SU-DHL-6 (cell line): Measurements from ENCODE around the gene CASKIN2.

ENCODE experiments used
- H2AFZ ChIP-seq: fragments of 200-600 bp; sonication (generic); 2 replicates; pipeline ENCODE4 v1.6.1; 2014; ENCODE audit warnings: low read depth, mild to moderate bottlenecking, moderate library complexity, mixed read lengths, antibody characterized with exemption, low read length; ENCODE audit not compliant: severe bottlenecking
- H3F3A ChIP-seq: fragments of 200-600 bp; shearing (Covaris generic); 2 replicates; pipeline ENCODE4 v1.6.0; 2016; ENCODE audit warnings: antibody characterized with exemption, mild to moderate bottlenecking; ENCODE audit not compliant: insufficient read depth
- H3K27ac ChIP-seq: fragments of 200-600 bp; sonication (generic); 2 replicates; pipeline ENCODE4 v1.5.1; 2016; ENCODE audit warnings: low read depth, mild to moderate bottlenecking, low read length, moderate library complexity, mixed read lengths
- H3K27me3 ChIP-seq: fragments of 200-600 bp; sonication (generic), shearing (Covaris generic); 2 replicates; pipeline ENCODE4 v1.6.0; 2014; ENCODE audit warnings: mild to moderate bottlenecking, low read length
- H3K36me3 ChIP-seq: fragments of 200-600 bp; sonication (generic); 2 replicates; pipeline ENCODE4 v1.6.1; 2014; ENCODE audit warnings: mild to moderate bottlenecking, low read length, mixed read lengths
- H3K4me2 ChIP-seq: fragments of 300-600, 200-600 bp; shearing (Covaris generic), sonication (generic); 2 replicates; pipeline ENCODE4 v1.6.0; 2014; ENCODE audit warnings: low read length, low read depth, mild to moderate bottlenecking; ENCODE audit not compliant: poor library complexity, severe bottlenecking
- H3K4me3 ChIP-seq: fragments of 200-600 bp; sonication (generic); 2 replicates; pipeline ENCODE4 v1.5.1; 2014; ENCODE audit warnings: antibody characterized with exemption, low read length, mild to moderate bottlenecking, mixed read lengths; ENCODE audit not compliant: insufficient read depth, poor library complexity, severe bottlenecking
- H3K79me2 ChIP-seq: fragments of 200-600 bp; sonication (generic); 2 replicates; pipeline ENCODE4 v1.6.1; 2014; ENCODE audit warnings: mild to moderate bottlenecking, low read length, moderate library complexity; ENCODE audit not compliant: insufficient read depth
- H3K9ac ChIP-seq: fragments of 200-600 bp; sonication (generic); 2 replicates; pipeline ENCODE4 v1.7.0; 2014; ENCODE audit warnings: mild to moderate bottlenecking, low read length
- H3K9me2 ChIP-seq: fragments of 200-600 bp; sonication (generic); replicated peaks from 2 replicates; pipeline ENCODE4 v1.6.1; 2014; ENCODE audit warnings: low read length; ENCODE audit not compliant: insufficient read depth
- H3K9me3 ChIP-seq: fragments of 200-600 bp; sonication (generic); 2 replicates; pipeline ENCODE4 v1.6.1; 2014; ENCODE audit warnings: low read length, mixed read lengths; ENCODE audit not compliant: insufficient read depth
- H4K20me1 ChIP-seq: fragments of 200-600 bp; sonication (generic); 2 replicates; pipeline ENCODE4 v1.6.1; 2014; ENCODE audit warnings: low read depth, mild to moderate bottlenecking, antibody characterized with exemption, low read length, moderate library complexity, mixed read lengths
- EZH2phosphoT487 ChIP-seq: fragments of 200-600 bp; sonication (generic), shearing (Covaris generic); conservative IDR thresholded peaks from 2 replicates; pipeline ENCODE4 v1.6.1; 2018; ENCODE audit warnings: mild to moderate bottlenecking, antibody characterized with exemption, low read length, moderate library complexity, mixed read lengths
- TF ChIP-seq, protein P1 (sequence below): fragments of 200-600 bp; sonication (generic); IDR thresholded peaks from one replicate; pipeline ENCODE4 v1.5.1; 2017; ENCODE audit warnings: antibody characterized with exemption, mild to moderate bottlenecking, low read length, moderate library complexity; ENCODE audit not compliant: insufficient read depth, poor library complexity, severe bottlenecking

CASKIN2 gene

DNA sequence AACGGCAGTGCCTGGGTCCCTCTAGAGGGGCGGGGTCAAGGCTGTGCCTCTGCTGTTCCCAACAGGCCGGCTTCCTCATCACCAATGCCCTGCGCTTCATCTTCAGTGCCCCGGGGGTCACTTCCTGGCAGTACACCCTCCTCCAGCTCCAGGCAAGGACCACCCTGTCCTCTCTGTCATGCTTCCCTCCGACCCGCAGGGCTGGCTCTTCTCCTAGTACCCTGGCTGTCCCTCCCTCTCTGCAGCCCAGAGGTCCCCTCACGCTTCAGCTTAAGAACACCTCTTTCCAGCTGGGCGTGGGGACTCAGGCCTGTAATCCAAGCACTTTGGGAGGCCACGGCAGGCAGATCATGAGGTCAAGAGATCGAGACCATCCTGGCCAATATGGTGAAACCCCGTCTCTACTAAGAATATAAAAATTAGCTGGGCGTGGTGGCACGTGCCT lies 25.8 kb downstream of the CASKIN2 start:
- Histone ChIP-seq H3K79me2 (no peaks in the 10 kb centered on the region), H3K36me3 (no peaks in the 10 kb centered on the region), H3F3A (peaks cover 4% of the 10 kb centered on the region; the same call in 1 of the 2 replicates), H3K27ac (no peak overlapping the region), H4K20me1 (no peaks in the 10 kb centered on the region), H2AFZ (no peak overlapping the region), H3K9me3 (no peaks in the 10 kb centered on the region), H3K4me3 (no peak overlapping the region), H3K4me2 (no peak overlapping the region), H3K9me2 (no peaks in the 10 kb centered on the region), H3K27me3 (no peaks in the 10 kb centered on the region), H3K9ac (no peak overlapping the region)
- TF ChIP-seq EZH2phosphoT487 = no peak
- TF ChIP-seq, protein P1, sequence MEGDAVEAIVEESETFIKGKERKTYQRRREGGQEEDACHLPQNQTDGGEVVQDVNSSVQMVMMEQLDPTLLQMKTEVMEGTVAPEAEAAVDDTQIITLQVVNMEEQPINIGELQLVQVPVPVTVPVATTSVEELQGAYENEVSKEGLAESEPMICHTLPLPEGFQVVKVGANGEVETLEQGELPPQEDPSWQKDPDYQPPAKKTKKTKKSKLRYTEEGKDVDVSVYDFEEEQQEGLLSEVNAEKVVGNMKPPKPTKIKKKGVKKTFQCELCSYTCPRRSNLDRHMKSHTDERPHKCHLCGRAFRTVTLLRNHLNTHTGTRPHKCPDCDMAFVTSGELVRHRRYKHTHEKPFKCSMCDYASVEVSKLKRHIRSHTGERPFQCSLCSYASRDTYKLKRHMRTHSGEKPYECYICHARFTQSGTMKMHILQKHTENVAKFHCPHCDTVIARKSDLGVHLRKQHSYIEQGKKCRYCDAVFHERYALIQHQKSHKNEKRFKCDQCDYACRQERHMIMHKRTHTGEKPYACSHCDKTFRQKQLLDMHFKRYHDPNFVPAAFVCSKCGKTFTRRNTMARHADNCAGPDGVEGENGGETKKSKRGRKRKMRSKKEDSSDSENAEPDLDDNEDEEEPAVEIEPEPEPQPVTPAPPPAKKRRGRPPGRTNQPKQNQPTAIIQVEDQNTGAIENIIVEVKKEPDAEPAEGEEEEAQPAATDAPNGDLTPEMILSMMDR = no peak

DNA sequence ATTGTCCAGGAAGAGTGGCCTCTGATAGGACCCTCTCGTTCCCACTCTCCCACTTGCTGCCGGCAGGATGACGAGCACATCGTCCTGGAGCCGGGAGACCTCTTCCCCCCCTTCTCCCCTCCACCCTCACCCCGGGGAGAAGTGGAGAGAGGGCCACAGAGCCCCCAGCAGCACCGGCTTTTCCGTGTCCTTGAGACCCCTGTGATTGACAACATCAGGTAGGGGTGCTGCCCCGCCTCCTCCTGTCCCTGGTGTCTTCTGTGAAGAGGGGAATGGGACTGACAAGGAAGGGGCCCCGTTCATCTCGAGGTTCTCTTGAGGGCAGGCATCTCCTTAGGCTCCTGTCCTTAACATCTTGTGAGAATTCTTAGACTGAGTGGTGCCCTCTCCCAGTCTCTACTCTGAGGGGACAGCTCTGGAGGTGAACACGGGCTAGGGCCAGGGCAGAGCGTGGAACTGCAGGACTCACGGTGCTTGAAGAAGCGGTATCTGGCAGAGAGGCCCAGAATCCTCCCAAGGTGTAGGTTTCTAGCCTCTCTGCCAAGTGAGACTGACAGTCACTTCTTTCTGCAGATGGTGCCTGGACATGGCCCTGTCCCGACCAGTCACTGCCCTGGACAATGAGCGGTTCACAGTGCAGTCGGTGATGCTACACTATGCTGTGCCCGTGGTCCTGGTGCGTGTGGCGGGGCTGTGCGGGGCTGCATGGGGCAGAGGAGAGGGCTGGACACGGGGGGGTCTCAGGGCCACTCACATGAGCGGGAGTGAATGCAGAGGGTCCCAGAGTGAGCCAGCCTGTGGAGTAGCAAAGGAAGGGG lies 26.4 kb downstream of the CASKIN2 start:
- Histone ChIP-seq H3K4me3 (no peak overlapping the region), H3K27ac (no peak overlapping the region), H3F3A (peaks cover 4% of the 10 kb centered on the region; the same call in 1 of the 2 replicates), H3K79me2 (no peaks in the 10 kb centered on the region), H3K27me3 (no peaks in the 10 kb centered on the region), H3K9me2 (no peaks in the 10 kb centered on the region), H3K4me2 (no peak overlapping the region), H3K9me3 (no peaks in the 10 kb centered on the region), H2AFZ (no peak overlapping the region), H3K9ac (no peak overlapping the region), H4K20me1 (no peaks in the 10 kb centered on the region), H3K36me3 (no peaks in the 10 kb centered on the region)
- no peak for TF ChIP-seq EZH2phosphoT487
- TF ChIP-seq, protein P1 = no peak

DNA sequence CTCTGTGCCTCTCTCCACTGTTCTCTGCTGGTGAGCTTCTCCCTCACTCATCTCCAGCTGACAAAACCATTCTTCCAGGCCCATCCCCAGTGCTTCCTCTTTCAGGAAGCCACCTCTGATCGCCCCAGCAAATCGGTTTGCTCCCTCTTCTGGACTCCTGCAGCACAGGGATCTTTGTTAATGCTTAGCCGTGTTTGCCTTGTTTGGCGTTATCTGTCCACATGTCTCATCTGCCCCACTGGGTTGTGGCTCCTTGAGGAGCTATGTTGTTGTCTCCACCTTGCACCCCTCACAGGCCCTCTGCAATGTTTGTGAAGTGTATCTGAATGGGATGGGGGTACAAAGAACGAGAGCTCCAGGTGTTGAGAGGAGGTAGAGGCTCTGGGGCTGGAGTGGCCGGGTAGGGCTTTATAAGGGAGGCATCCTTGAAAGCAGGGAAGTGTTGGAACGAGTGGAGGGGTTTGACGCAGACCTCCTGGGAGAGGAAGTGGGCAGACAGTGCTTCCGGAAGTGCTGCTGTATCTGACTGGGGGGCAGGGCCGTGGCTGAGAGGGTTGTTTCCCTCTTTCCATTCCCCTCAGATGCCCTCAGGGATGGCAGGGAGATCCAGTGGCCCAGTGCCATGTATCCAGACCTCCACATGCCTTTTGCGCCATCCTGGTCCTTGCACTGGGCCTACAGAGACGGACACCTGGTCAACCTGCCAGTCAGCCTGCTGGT lies 27.8 kb downstream of the CASKIN2 start:
- Histone ChIP-seq H3K9me3 (no peaks in the 10 kb centered on the region), H3K27ac (peak overlapping the region; percentile 50), H3K9me2 (no peaks in the 10 kb centered on the region), H3K4me3 (no peak overlapping the region), H3K27me3 (no peaks in the 10 kb centered on the region), H3K4me2 (peak overlapping the region; percentile 37), H3K36me3 (no peaks in the 10 kb centered on the region), H2AFZ (peak overlapping the region; percentile 83), H4K20me1 (no peaks in the 10 kb centered on the region), H3K9ac (peak overlapping the region; percentile 11; the same call in 1 of the 2 replicates), H3F3A (peaks cover 4% of the 10 kb centered on the region; the same call in 1 of the 2 replicates), H3K79me2 (no peaks in the 10 kb centered on the region)
- TF ChIP-seq, protein P1 = no peak
- no peak for TF ChIP-seq EZH2phosphoT487
